IMR-90 (cell line): ENCODE data around the gene SLC39A8. TPM values are rescaled to one million over a fixed set of nuclear protein-coding genes. Genes with fewer than 3 reads are reported as not detected.

Experiments used
- ATAC-seq: fragments of 200-7000 bp; cut with Tn5 transposase; 2 replicates; pipeline ENCODE4 v1.9.1; 2020; ENCODE audit warnings: low read depth, mild to moderate bottlenecking, moderate library complexity
- BruUV-seq: library from RNA; stranded (reverse); fragments of 400-500 nt; replicated peaks from 2 replicates; lab custom pipeline; 2021; lab: Mats Ljungman, UMichigan
- CTCF ChIA-PET: fragments of 300-600 bp; formaldehyde crosslinking; extraction: SDS; loops from one replicate; lab custom pipeline; 2021; ENCODE audit warnings: antibody characterized with exemption; lab: Yijun Ruan, JAX
- POLR2A ChIA-PET: fragments of 300-600 bp; sonication (Branson Sonifier 250); formaldehyde crosslinking; loops from one replicate; lab custom pipeline; 2022; ENCODE audit warnings: antibody characterized with exemption; ENCODE audit not compliant: unreplicated experiment; lab: Charles Lee
- DNase-seq: peaks from one replicate; pipeline ENCODE4 v3.0.0; 2013
- H2AFZ ChIP-seq: replicated peaks from 2 replicates; pipeline ENCODE3; 2013; ENCODE audit warnings: low read length, mild to moderate bottlenecking; ENCODE audit not compliant: poor library complexity
- H2AK5ac ChIP-seq: 2 replicates; pipeline ENCODE4 v1.6.1; 2013; ENCODE audit warnings: low read depth, low read length, inconsistent platforms
- H2AK9ac ChIP-seq: replicated peaks from 2 replicates; pipeline ENCODE3; 2013; ENCODE audit warnings: mild to moderate bottlenecking, low read depth, low read length, moderate library complexity; ENCODE audit not compliant: poor library complexity
- H2BK120ac ChIP-seq: 2 replicates; pipeline ENCODE4 v1.6.1; 2013; ENCODE audit warnings: low read depth, low read length, inconsistent platforms
- H2BK15ac ChIP-seq: 3 replicates; pipeline ENCODE4 v1.6.1; 2013; ENCODE audit warnings: low read depth, low read length, inconsistent platforms
- H2BK20ac ChIP-seq: 2 replicates; pipeline ENCODE4 v1.6.1; 2013; ENCODE audit warnings: low read depth, mild to moderate bottlenecking, inconsistent platforms, low read length, moderate library complexity
- H2BK5ac ChIP-seq: 2 replicates; pipeline ENCODE4 v1.6.1; 2013; ENCODE audit warnings: mild to moderate bottlenecking, low read depth, low read length, inconsistent platforms; ENCODE audit not compliant: poor library complexity, severe bottlenecking
- H3K14ac ChIP-seq: replicated peaks from 2 replicates; pipeline ENCODE4 v1.6.1; 2013; ENCODE audit warnings: low read depth, low read length, inconsistent platforms
- H3K18ac ChIP-seq: 2 replicates; pipeline ENCODE4 v1.6.1; 2013; ENCODE audit warnings: low read depth, low read length, control low read depth
- H3K23ac ChIP-seq: 2 replicates; pipeline ENCODE4 v1.6.1; 2013; ENCODE audit warnings: low read depth, low read length, inconsistent platforms
- H3K27ac ChIP-seq: 2 replicates; pipeline ENCODE4 v1.5.1; 2013; ENCODE audit warnings: mild to moderate bottlenecking, control low read depth, low read length; ENCODE audit not compliant: insufficient read depth
- H3K27me3 ChIP-seq: 2 replicates; pipeline ENCODE4 v1.6.1; 2013; ENCODE audit warnings: low read length; ENCODE audit not compliant: control insufficient read depth, insufficient read depth
- H3K36me3 ChIP-seq: 2 replicates; pipeline ENCODE4 v1.6.1; 2013; ENCODE audit warnings: low read length, mixed read lengths; ENCODE audit not compliant: control insufficient read depth, insufficient read depth
- H3K4ac ChIP-seq: 2 replicates; pipeline ENCODE4 v1.6.1; 2013; ENCODE audit warnings: low read depth, low read length, inconsistent platforms
- H3K4me1 ChIP-seq: 2 replicates; pipeline ENCODE4 v1.6.1; 2013; ENCODE audit warnings: low read length, mixed read lengths; ENCODE audit not compliant: control insufficient read depth, insufficient read depth
- H3K4me2 ChIP-seq: 2 replicates; pipeline ENCODE4 v1.6.1; 2013; ENCODE audit warnings: low read depth, mild to moderate bottlenecking, control low read depth, low read length, moderate library complexity
- H3K4me3 ChIP-seq: 2 replicates; pipeline ENCODE4 v1.5.1; 2013; ENCODE audit warnings: low read depth, mild to moderate bottlenecking, control low read depth, low read length, moderate library complexity; ENCODE audit not compliant: insufficient read depth
- H3K56ac ChIP-seq: 2 replicates; pipeline ENCODE4 v1.6.1; 2013; ENCODE audit warnings: low read length, inconsistent platforms; ENCODE audit not compliant: insufficient read depth; ENCODE audit errors: extremely low read depth
- H3K79me1 ChIP-seq, 2 experiments: 2 replicates each; pipeline ENCODE4 v1.6.1; 2013; ENCODE audit warnings: low read length in 2 of 2, inconsistent platforms in 1 of 2, low read depth in 1 of 2
- H3K9ac ChIP-seq: 2 replicates; pipeline ENCODE4 v1.6.1; 2013; ENCODE audit warnings: low read depth, low read length, control low read depth
- H3K9me1 ChIP-seq: 2 replicates; pipeline ENCODE4 v1.6.1; 2013; ENCODE audit warnings: low read length, inconsistent platforms; ENCODE audit not compliant: insufficient read depth
- H3K9me3 ChIP-seq: 2 replicates; pipeline ENCODE4 v1.6.1; 2013; ENCODE audit warnings: low read length; ENCODE audit not compliant: control insufficient read depth, insufficient read depth
- H4K20me1 ChIP-seq: 2 replicates; pipeline ENCODE4 v1.6.1; 2013; ENCODE audit warnings: low read length, inconsistent platforms; ENCODE audit not compliant: insufficient read depth
- H4K5ac ChIP-seq: 2 replicates; pipeline ENCODE4 v1.6.1; 2013; ENCODE audit warnings: mild to moderate bottlenecking, low read depth, low read length, control low read depth
- H4K8ac ChIP-seq, 2 experiments: 2 replicates each; pipeline ENCODE4 v1.6.1; 2013; ENCODE audit warnings: low read depth in 2 of 2, low read length in 2 of 2, control low read depth in 1 of 2, inconsistent platforms in 1 of 2
- H4K91ac ChIP-seq: 2 replicates; pipeline ENCODE4 v1.6.1; 2013; ENCODE audit warnings: low read depth, low read length, inconsistent platforms; ENCODE audit not compliant: insufficient read depth
- BHLHE40 ChIP-seq: fragments of 150-350 bp; IDR thresholded peaks from 2 replicates; pipeline ENCODE4 v1.6.1; 2016; ENCODE audit warnings: mild to moderate bottlenecking, low read depth, low read length
- CEBPB ChIP-seq: IDR thresholded peaks from 2 replicates; pipeline ENCODE4 v1.6.1; 2012; ENCODE audit warnings: low read depth, low read length, improper control_type of control experiment
- CHD1 ChIP-seq: IDR thresholded peaks from 2 replicates; pipeline ENCODE4 v1.6.1; 2012; ENCODE audit warnings: low read depth, low read length, improper control_type of control experiment
- FOS ChIP-seq: fragments of 150-350 bp; IDR thresholded peaks from 2 replicates; pipeline ENCODE4 v1.6.1; 2016; ENCODE audit warnings: low read depth, low read length
- MAFK ChIP-seq: IDR thresholded peaks from 2 replicates; pipeline ENCODE4 v1.6.1; 2012; ENCODE audit warnings: low read depth, low read length, improper control_type of control experiment
- MAZ ChIP-seq: IDR thresholded peaks from 2 replicates; pipeline ENCODE4 v1.6.1; 2012; ENCODE audit warnings: low read depth, mild to moderate bottlenecking, low read length, improper control_type of control experiment, moderate library complexity, borderline replicate concordance
- MXI1 ChIP-seq: IDR thresholded peaks from 2 replicates; pipeline ENCODE4 v1.6.1; 2012; ENCODE audit warnings: low read depth, mild to moderate bottlenecking, low read length, moderate library complexity, borderline replicate concordance
- NFE2L2 ChIP-seq: fragments of 150-350 bp; IDR thresholded peaks from 2 replicates; pipeline ENCODE4 v1.6.1; 2016; ENCODE audit warnings: low read depth, mild to moderate bottlenecking, low read length
- POLR2A ChIP-seq: IDR thresholded peaks from 2 replicates; pipeline ENCODE4 v1.6.1; 2012; ENCODE audit warnings: mild to moderate bottlenecking, low read depth, low read length
- RAD21 ChIP-seq: IDR thresholded peaks from 2 replicates; pipeline ENCODE4 v1.6.1; 2012; ENCODE audit warnings: low read length, improper control_type of control experiment
- RCOR1 ChIP-seq: IDR thresholded peaks from 2 replicates; pipeline ENCODE4 v1.6.1; 2012; ENCODE audit warnings: mild to moderate bottlenecking, low read length, improper control_type of control experiment; ENCODE audit not compliant: insufficient replicate concordance
- RFX5 ChIP-seq: IDR thresholded peaks from 2 replicates; pipeline ENCODE4 v1.8.0; 2012; ENCODE audit warnings: low read depth, mild to moderate bottlenecking, low read length, moderate library complexity
- SMC3 ChIP-seq: fragments of 150-350 bp; IDR thresholded peaks from 2 replicates; pipeline ENCODE4 v1.6.1; 2016; ENCODE audit warnings: low read depth, mild to moderate bottlenecking, antibody characterized with exemption, low read length, moderate library complexity
- WGBS, 2 experiments: methylation state at CpG; one replicate each; pipeline versions ENCODE4 v1.1.5 to v1.1.7; 2013; ENCODE audit warnings: missing lambda C conversion rate in 2 of 2; ENCODE audit not compliant: insufficient read length in 1 of 2; ENCODE audit errors: extremely low coverage in 2 of 2; 5-methylcytosine and 5-hydroxymethylcytosine counted together
- dilution Hi-C: fragments of 300-500 bp; cut with HindIII; formaldehyde crosslinking; loops from one replicate; pipeline ENCODE4 v1.14.3; 2018; ENCODE audit warnings: low sequenced_read_pairs; ENCODE audit not compliant: unreplicated experiment
- in situ Hi-C: fragments of 300-500 bp; cut with MboI; formaldehyde crosslinking; loops from 3 replicates; pipeline ENCODE4 v1.14.3; 2019; ENCODE audit warnings: low sequenced_read_pairs, inconsistent platforms, mixed read lengths
- intact Hi-C: fragments of 100-400 bp; cut with micrococcal nuclease; formaldehyde crosslinking; loops from 2 replicates; pipeline ENCODE4 v1.10.0; 2022
- polyA plus RNA-seq, 3 experiments: library from polyadenylated mRNA; depleted of rRNA; stranded (reverse); fragments of >200 nt; gene quantifications; 2 replicates each; pipeline ENCODE4 v1.2.3, GENCODE V29; 2012; ENCODE audit warnings: low replicate concordance in 1 of 3
- total RNA-seq: library from RNA; depleted of rRNA; stranded (reverse); fragments of >200 nt; gene quantifications from 2 replicates; pipeline ENCODE4 v1.2.3, GENCODE V29; 2012
- TF ChIP-seq, protein P1 (sequence below): fragments of 150-350 bp; IDR thresholded peaks from 2 replicates; pipeline ENCODE4 v1.6.1; 2017; ENCODE audit warnings: mild to moderate bottlenecking, antibody characterized with exemption, low read length, low read depth
- TF ChIP-seq, protein P2 (sequence below): conservative IDR thresholded peaks from 2 replicates; pipeline ENCODE4 v1.5.1; 2012; ENCODE audit warnings: mild to moderate bottlenecking, low read depth, low read length, improper control_type of control experiment
- TF ChIP-seq, protein P3 (sequence below): fragments of 150-350 bp; IDR thresholded peaks from 2 replicates; pipeline ENCODE4 v1.6.1; 2016; ENCODE audit warnings: low read depth, mild to moderate bottlenecking, low read length, moderate library complexity, borderline replicate concordance

SLC39A8 gene
- total and polyA plus RNA-seq, 2 of the 4 experiments (the other 2 are of a cell fraction): 0.05 to 0.18 TPM

DNA sequence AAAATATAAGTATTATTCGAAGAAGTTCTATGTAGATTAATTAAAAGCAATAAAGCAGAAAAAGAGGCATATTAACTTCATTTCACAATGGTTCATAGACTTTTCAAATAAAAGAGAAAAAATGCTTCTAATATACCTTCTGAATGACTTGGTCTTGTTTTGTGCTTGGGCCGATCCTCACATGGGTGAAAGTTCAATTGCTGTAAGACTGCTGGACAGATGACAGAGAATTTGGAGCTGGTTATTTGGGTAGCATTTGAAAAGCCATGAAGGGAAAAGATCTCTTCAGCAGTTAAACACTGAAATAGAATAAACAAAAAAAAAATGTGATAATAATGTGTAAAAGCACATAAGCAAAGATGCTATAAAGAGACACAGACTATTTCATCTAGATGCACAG lies 29.8 kb downstream of the SLC39A8 start:
- no peaks in the 10 kb centered on the region for H3K9me1 ChIP-seq
- H2BK5ac ChIP-seq: no peak overlapping the region
- in situ Hi-C loops: no loop called here
- no peak overlapping the region for H3K27ac ChIP-seq
- no peak overlapping the region for H3K4ac ChIP-seq
- TF ChIP-seq RAD21: no peak
- TF ChIP-seq MAFK: no peak
- TF ChIP-seq NFE2L2: no peak
- no peak for TF ChIP-seq FOS
- no peak for TF ChIP-seq MXI1
- no peak for TF ChIP-seq RFX5
- no peak for TF ChIP-seq CHD1
- TF ChIP-seq, protein P1, sequence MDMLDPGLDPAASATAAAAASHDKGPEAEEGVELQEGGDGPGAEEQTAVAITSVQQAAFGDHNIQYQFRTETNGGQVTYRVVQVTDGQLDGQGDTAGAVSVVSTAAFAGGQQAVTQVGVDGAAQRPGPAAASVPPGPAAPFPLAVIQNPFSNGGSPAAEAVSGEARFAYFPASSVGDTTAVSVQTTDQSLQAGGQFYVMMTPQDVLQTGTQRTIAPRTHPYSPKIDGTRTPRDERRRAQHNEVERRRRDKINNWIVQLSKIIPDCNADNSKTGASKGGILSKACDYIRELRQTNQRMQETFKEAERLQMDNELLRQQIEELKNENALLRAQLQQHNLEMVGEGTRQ: no peak
- no peak for TF ChIP-seq POLR2A
- TF ChIP-seq, protein P2, sequence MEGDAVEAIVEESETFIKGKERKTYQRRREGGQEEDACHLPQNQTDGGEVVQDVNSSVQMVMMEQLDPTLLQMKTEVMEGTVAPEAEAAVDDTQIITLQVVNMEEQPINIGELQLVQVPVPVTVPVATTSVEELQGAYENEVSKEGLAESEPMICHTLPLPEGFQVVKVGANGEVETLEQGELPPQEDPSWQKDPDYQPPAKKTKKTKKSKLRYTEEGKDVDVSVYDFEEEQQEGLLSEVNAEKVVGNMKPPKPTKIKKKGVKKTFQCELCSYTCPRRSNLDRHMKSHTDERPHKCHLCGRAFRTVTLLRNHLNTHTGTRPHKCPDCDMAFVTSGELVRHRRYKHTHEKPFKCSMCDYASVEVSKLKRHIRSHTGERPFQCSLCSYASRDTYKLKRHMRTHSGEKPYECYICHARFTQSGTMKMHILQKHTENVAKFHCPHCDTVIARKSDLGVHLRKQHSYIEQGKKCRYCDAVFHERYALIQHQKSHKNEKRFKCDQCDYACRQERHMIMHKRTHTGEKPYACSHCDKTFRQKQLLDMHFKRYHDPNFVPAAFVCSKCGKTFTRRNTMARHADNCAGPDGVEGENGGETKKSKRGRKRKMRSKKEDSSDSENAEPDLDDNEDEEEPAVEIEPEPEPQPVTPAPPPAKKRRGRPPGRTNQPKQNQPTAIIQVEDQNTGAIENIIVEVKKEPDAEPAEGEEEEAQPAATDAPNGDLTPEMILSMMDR: no peak
- no peak for TF ChIP-seq CEBPB
- TF ChIP-seq, protein P3, sequence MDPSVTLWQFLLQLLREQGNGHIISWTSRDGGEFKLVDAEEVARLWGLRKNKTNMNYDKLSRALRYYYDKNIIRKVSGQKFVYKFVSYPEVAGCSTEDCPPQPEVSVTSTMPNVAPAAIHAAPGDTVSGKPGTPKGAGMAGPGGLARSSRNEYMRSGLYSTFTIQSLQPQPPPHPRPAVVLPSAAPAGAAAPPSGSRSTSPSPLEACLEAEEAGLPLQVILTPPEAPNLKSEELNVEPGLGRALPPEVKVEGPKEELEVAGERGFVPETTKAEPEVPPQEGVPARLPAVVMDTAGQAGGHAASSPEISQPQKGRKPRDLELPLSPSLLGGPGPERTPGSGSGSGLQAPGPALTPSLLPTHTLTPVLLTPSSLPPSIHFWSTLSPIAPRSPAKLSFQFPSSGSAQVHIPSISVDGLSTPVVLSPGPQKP: no peak
- no peak for TF ChIP-seq RCOR1
- no peak for TF ChIP-seq SMC3
- no peak for TF ChIP-seq MAZ
- TF ChIP-seq BHLHE40: no peak
- no peak overlapping the region for H2BK120ac ChIP-seq
- ATAC-seq: no peak
- H4K5ac ChIP-seq: no peak overlapping the region
- H4K8ac ChIP-seq: no peak overlapping the region
- no peak overlapping the region for H2AFZ ChIP-seq
- no peak overlapping the region for H2AK5ac ChIP-seq
- no peak for DNase-seq
- no peak overlapping the region for H3K23ac ChIP-seq
- no peaks in the 10 kb centered on the region for H3K4me1 ChIP-seq
- dilution Hi-C loops: no loop called here
- no peak overlapping the region for H4K91ac ChIP-seq
- H3K27me3 ChIP-seq: no peaks in the 10 kb centered on the region
- no peak overlapping the region for H3K4me2 ChIP-seq
- H4K20me1 ChIP-seq: no peaks in the 10 kb centered on the region
- H2AK9ac ChIP-seq: no peak overlapping the region
- no peaks in the 10 kb centered on the region for H3K9me3 ChIP-seq
- CTCF ChIA-PET: no interaction called here
- H2BK15ac ChIP-seq: no peak overlapping the region
- intact Hi-C loops: no loop called here
- no peak overlapping the region for H3K18ac ChIP-seq
- no peak overlapping the region for H3K4me3 ChIP-seq
- H2BK20ac ChIP-seq: no peak overlapping the region
- no peak overlapping the region for H3K56ac ChIP-seq
- no peaks in the 10 kb centered on the region for H3K36me3 ChIP-seq
- no peak overlapping the region for H3K9ac ChIP-seq
- POLR2A ChIA-PET: no interaction called here
- H3K14ac ChIP-seq: no peak overlapping the region
- H3K79me1 ChIP-seq: no peaks in the 10 kb centered on the region
- no TSS peak for BruUV-seq
- WGBS, 2 experiments: no CpG with 5 or more reads among the region's 2 CpGs
